Hepatocyte (in vitro differentiated cells): ENCODE data around the gene LBX2.

ENCODE experiments used
- EZH2 ChIP-seq: fragments of 200-600 bp; sonication (generic); IDR thresholded peaks from 2 replicates; pipeline ENCODE4 v1.6.1; 2016; ENCODE audit warnings: antibody characterized with exemption, mild to moderate bottlenecking, borderline replicate concordance
- EZH2phosphoT487 ChIP-seq: fragments of 200-600 bp; sonication (generic); IDR thresholded peaks from one replicate; pipeline ENCODE4 v1.6.1; 2018; ENCODE audit warnings: antibody characterized with exemption, mild to moderate bottlenecking, low read depth, moderate library complexity; ENCODE audit not compliant: unreplicated experiment, severe bottlenecking
- TF ChIP-seq, protein P1 (sequence below): fragments of 200-600 bp; sonication (generic); IDR thresholded peaks from 2 replicates; pipeline ENCODE4 v1.5.1; 2016; ENCODE audit warnings: antibody characterized with exemption, mild to moderate bottlenecking; ENCODE audit not compliant: poor library complexity

DNA sequence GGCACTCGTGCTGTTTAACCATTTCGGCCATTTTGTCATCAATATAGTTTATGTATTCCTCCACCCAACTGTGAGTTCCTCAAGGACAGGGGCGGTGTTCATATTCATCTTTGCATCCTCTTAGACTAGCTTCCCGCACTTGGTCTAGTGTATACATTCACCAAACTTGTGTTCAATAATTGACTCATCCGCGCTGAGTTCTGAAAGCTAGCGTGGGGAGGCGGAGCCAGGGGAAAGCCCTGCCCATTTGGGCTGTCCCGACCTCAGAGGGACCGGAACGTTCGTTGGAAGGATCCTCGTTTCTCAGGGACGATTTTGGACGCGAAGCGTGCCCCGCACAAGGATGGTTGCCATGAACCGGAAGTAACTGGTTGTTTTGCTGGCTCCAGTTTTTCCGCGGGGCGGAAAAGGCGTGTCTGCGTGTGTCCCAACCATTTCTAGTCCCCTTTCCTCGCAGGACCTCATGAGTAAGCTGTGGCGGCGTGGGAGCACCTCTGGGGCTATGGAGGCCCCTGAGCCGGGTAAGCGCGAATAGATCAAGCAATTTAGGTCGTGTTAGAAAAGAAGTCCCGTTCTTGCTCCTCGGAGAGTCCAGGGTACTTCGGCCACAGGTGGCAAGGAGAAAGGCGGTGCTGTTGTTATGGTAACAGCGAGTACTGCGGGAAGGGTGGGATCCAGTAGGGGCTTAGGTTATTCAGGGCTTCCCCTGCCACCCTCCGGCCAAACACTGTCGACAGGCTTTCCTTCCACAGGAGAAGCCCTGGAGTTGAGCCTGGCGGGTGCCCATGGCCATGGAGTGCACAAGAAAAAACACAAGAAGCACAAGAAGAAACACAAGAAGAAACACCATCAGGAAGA is 44.5 kb downstream of the LBX2 start, which contains the start of gene INO80B:
- TF ChIP-seq, protein P1, sequence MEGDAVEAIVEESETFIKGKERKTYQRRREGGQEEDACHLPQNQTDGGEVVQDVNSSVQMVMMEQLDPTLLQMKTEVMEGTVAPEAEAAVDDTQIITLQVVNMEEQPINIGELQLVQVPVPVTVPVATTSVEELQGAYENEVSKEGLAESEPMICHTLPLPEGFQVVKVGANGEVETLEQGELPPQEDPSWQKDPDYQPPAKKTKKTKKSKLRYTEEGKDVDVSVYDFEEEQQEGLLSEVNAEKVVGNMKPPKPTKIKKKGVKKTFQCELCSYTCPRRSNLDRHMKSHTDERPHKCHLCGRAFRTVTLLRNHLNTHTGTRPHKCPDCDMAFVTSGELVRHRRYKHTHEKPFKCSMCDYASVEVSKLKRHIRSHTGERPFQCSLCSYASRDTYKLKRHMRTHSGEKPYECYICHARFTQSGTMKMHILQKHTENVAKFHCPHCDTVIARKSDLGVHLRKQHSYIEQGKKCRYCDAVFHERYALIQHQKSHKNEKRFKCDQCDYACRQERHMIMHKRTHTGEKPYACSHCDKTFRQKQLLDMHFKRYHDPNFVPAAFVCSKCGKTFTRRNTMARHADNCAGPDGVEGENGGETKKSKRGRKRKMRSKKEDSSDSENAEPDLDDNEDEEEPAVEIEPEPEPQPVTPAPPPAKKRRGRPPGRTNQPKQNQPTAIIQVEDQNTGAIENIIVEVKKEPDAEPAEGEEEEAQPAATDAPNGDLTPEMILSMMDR: no peak
- TF ChIP-seq EZH2 (no peak), EZH2phosphoT487 (no peak)
